ENCODE data around the gene KANSL3.
"Not testable (repeated sequence)": the region's sequence is repeated elsewhere in the genome, so short reads cannot be mapped to it uniquely, and the experiment has no call there.

KANSL3 gene

GRCh38 chr2:96556441-96557330 lies 81.4 kb downstream of the KANSL3 start:
- peak; percentile 49 for DNase-seq

- no peak for DNase-seq
Measured at GRCh38 chr2:96555146-96555610, 82.9 kb downstream of the KANSL3 start.

GRCh38 chr2:96554293-96555145 lies 83.6 kb downstream of the KANSL3 start:
- peak; percentile 71 for DNase-seq

- not testable (repeated sequence) for DNase-seq
Measured at GRCh38 chr2:96553957-96554292, 84.2 kb downstream of the KANSL3 start.

GRCh38 chr2:96553176-96553956 lies 84.7 kb downstream of the KANSL3 start:
- DNase-seq = no peak

- no peak for DNase-seq
Measured at GRCh38 chr2:96552315-96553175, 85.6 kb downstream of the KANSL3 start.

- no peak for DNase-seq
Measured at GRCh38 chr2:96551605-96552314, 86.4 kb downstream of the KANSL3 start.

GRCh38 chr2:96550787-96551604 lies 87.1 kb downstream of the KANSL3 start:
- DNase-seq = no peak

- no peak for DNase-seq
Measured at GRCh38 chr2:96549967-96550786, 87.9 kb downstream of the KANSL3 start.

GRCh38 chr2:96549466-96549785 lies 88.7 kb downstream of the KANSL3 start:
- no peak for DNase-seq

- DNase-seq = no peak
Measured at GRCh38 chr2:96548558-96549465, 89.3 kb downstream of the KANSL3 start.

GRCh38 chr2:96547731-96548171 lies 90.4 kb downstream of the KANSL3 start:
- DNase-seq = no peak

GRCh38 chr2:96547203-96547641 lies 90.9 kb downstream of the KANSL3 start:
- DNase-seq = no peak

GRCh38 chr2:96546797-96547196 lies 91.3 kb downstream of the KANSL3 start:
- no peak for DNase-seq

GRCh38 chr2:96546321-96546720 lies 91.8 kb downstream of the KANSL3 start:
- no peak for DNase-seq
